ENCODE results near the gene LHX2. TPM values are rescaled to one million over a fixed set of nuclear protein-coding genes. Genes with fewer than 3 reads are reported as not detected.

Gene LHX2
- total RNA-seq, 1 experiment from 2014 or later = not detected

- H3K9me3 Mint-ChIP-seq = no peaks in the 10 kb centered on the region
- H3K4me3 Mint-ChIP-seq = no peak overlapping the region
- Histone ChIP-seq H2AK5ac (ENCODE audit: insufficient read length, low read length) (no peak overlapping the region), H3K23ac (ENCODE audit: insufficient read length, low read depth, low read length) (no peak overlapping the region), H3K27me3 (ENCODE audit: insufficient read depth, low read length) (peaks cover 8% of the 10 kb centered on the region; the same call in 1 of the 2 replicates), H3K9ac (ENCODE audit: extremely low read depth, insufficient read length, low read length) (no peak overlapping the region), H4K91ac (ENCODE audit: insufficient read length, low read depth, low read length) (no peak overlapping the region), H3K9me3 (ENCODE audit: control insufficient read depth, low read depth, low read length) (no peaks in the 10 kb centered on the region), H3K4me2 (ENCODE audit: insufficient read depth, insufficient read length, low read length) (no peak overlapping the region), H4K8ac (replicated peaks; ENCODE audit: insufficient read length, low read depth, low read length) (no peak overlapping the region), H2BK120ac (ENCODE audit: low read depth, low read length, poor library complexity, severe bottlenecking) (no peak overlapping the region), H2BK15ac (ENCODE audit: low read depth, low read length) (no peak overlapping the region), H3K4ac (ENCODE audit: low read depth, low read length) (no peak overlapping the region), H4K20me1 (ENCODE audit: control insufficient read depth, insufficient read depth, insufficient read length) (no peaks in the 10 kb centered on the region), H3K4me1 (ENCODE audit: insufficient read depth, low read length) (no peaks in the 10 kb centered on the region), H3K79me2 (ENCODE audit: insufficient read depth, low read length) (no peaks in the 10 kb centered on the region), H3K23me2 (ENCODE audit: insufficient read length, low read depth, low read length, poor library complexity, severe bottlenecking) (peaks cover 7% of the 10 kb centered on the region), H2BK5ac (ENCODE audit: insufficient read length, low read length) (no peak overlapping the region), H3K56ac (ENCODE audit: insufficient read length, low read depth, low read length) (no peak overlapping the region), H3K79me1 (ENCODE audit: insufficient read depth, low read depth, low read length, poor library complexity, severe bottlenecking) (no peaks in the 10 kb centered on the region), H2AFZ (ENCODE audit: low read length) (no peak overlapping the region), H2BK20ac (ENCODE audit: low read depth, low read length, poor library complexity, severe bottlenecking) (no peak overlapping the region), H3K27ac (ENCODE audit: insufficient read length, low read depth, low read length) (no peak overlapping the region), H4K5ac (ENCODE audit: insufficient read length, low read depth, low read length) (no peak overlapping the region), H3K14ac (ENCODE audit: insufficient read depth, low read length) (no peak overlapping the region), H2BK12ac (ENCODE audit: insufficient read length, low read depth, low read length) (no peak overlapping the region), H3T11ph (ENCODE audit: low read length) (no peak overlapping the region), H3K18ac (ENCODE audit: insufficient read length, low read depth, low read length) (no peak overlapping the region)
- TF ChIP-seq CTCF (conservative IDR thresholded peaks at IDR 0.05) = no peak
- H3K27ac Mint-ChIP-seq = no peak overlapping the region
- no peaks in the 10 kb centered on the region for H3K36me3 Mint-ChIP-seq (ENCODE audit: insufficient read depth in 1 of 3, low read depth in 3 of 3)
- DNase-seq = no peak
- peaks cover 94% of the 10 kb centered on the region for H3K27me3 Mint-ChIP-seq (ENCODE audit: low read depth)
- WGBS (ENCODE audit: extremely low coverage, insufficient read length, low lambda C conversion rate) = no CpG with 5 or more reads among the region's 11 CpGs
- H3K4me1 Mint-ChIP-seq = peaks cover 9 to 10% of the 10 kb centered on the region in 2 experiments
These were observed 30.7 kb downstream of the LHX2 start for GRCh38 chr9:124042201-124042721.

Data from H9 (cell line).